Measurements from ENCODE around the gene NPIPA2.
"Not testable (repeated sequence)": the region's sequence is repeated elsewhere in the genome, so short reads cannot be mapped to it uniquely, and the experiment has no call there.

Gene NPIPA2

GRCh38 chr16:14742273-14743128 lies at the start of gene NPIPA2:
Gene NPIPA2, plus strand, starts transcription at chr16:14742533. Its CDS starts 5,533 bp downstream, at chr16:14748066.
- not testable (repeated sequence) for DNase-seq

GRCh38 chr16:14694129-14694528 lies 48.2 kb upstream of the NPIPA2 start, which contains the start of gene PLA2G10:
Gene PLA2G10, minus strand, starts transcription at chr16:14694308. Its CDS starts 79 bp downstream, at chr16:14694229.
- DNase-seq = not testable (repeated sequence)

GRCh38 chr16:14701859-14702258 lies 40.5 kb upstream of the NPIPA2 start:
- not testable (repeated sequence) for DNase-seq

GRCh38 chr16:14702672-14703071 lies 39.7 kb upstream of the NPIPA2 start:
- not testable (repeated sequence) for DNase-seq

- not testable (repeated sequence) for DNase-seq
Observed at GRCh38 chr16:14703156-14704011, 38.9 kb upstream of the NPIPA2 start, which contains the start of gene NPIPA3. Gene NPIPA3, plus strand, starts transcription at chr16:14703411. Its CDS starts 5,533 bp downstream, at chr16:14708944.

GRCh38 chr16:14733233-14733632 lies 9.1 kb upstream of the NPIPA2 start:
- DNase-seq = not testable (repeated sequence)

- not testable (repeated sequence) for DNase-seq
Observed at GRCh38 chr16:14740832-14741385, 1.4 kb upstream of the NPIPA2 start.

GRCh38 chr16:14741794-14742193 lies 539 bp upstream of the NPIPA2 start:
- DNase-seq = not testable (repeated sequence)

GRCh38 chr16:14773654-14774053 lies 31.3 kb downstream of the NPIPA2 start:
- DNase-seq = not testable (repeated sequence)

- DNase-seq = not testable (repeated sequence)
Observed at GRCh38 chr16:14775624-14776023, 33.3 kb downstream of the NPIPA2 start.

- not testable (repeated sequence) for DNase-seq
Observed at GRCh38 chr16:14776763-14777162, 34.4 kb downstream of the NPIPA2 start.

- DNase-seq = not testable (repeated sequence)
Observed at GRCh38 chr16:14779368-14779877, 37.1 kb downstream of the NPIPA2 start.

- not testable (repeated sequence) for DNase-seq
Observed at GRCh38 chr16:14786180-14786579, 43.8 kb downstream of the NPIPA2 start.

GRCh38 chr16:14789577-14789976 lies 47.2 kb downstream of the NPIPA2 start:
- not testable (repeated sequence) for DNase-seq

- not testable (repeated sequence) for DNase-seq
Observed at GRCh38 chr16:14790320-14790956, 48.1 kb downstream of the NPIPA2 start.

- DNase-seq = not testable (repeated sequence)
Observed at GRCh38 chr16:14792914-14793313, 50.6 kb downstream of the NPIPA2 start.

- DNase-seq = not testable (repeated sequence)
Observed at GRCh38 chr16:14797558-14797957, 55.2 kb downstream of the NPIPA2 start.

GRCh38 chr16:14803577-14803976 lies 61.2 kb downstream of the NPIPA2 start:
- DNase-seq = not testable (repeated sequence)

GRCh38 chr16:14807184-14807678 lies 64.9 kb downstream of the NPIPA2 start:
- not testable (repeated sequence) for DNase-seq

- not testable (repeated sequence) for DNase-seq
Observed at GRCh38 chr16:14813890-14814289, 71.6 kb downstream of the NPIPA2 start.
